Activated naive CD8-positive, alpha-beta T cell (primary cell): ENCODE data around the gene MAP2K2.
"Not testable (repeated sequence)": the region's sequence is repeated elsewhere in the genome, so short reads cannot be mapped to it uniquely, and the experiment has no call there.

Experiments
- H3K27ac Mint-ChIP-seq: one replicate; pipeline ENCODE4 v1.8.0; 2021; ENCODE audit warnings: mixed read lengths
- H3K27me3 Mint-ChIP-seq: one replicate; pipeline ENCODE4 v1.8.0; 2021; ENCODE audit warnings: mixed read lengths
- H3K36me3 Mint-ChIP-seq: one replicate; pipeline ENCODE4 v1.8.0; 2021; ENCODE audit warnings: mixed read lengths
- H3K4me1 Mint-ChIP-seq: one replicate; pipeline ENCODE4 v1.8.0; 2021; ENCODE audit warnings: low read depth, mixed read lengths
- H3K4me3 Mint-ChIP-seq: one replicate; pipeline ENCODE4 v1.8.0; 2021; ENCODE audit warnings: mild to moderate bottlenecking, mixed read lengths
- H3K9me3 Mint-ChIP-seq: one replicate; pipeline ENCODE4 v1.8.0; 2021; ENCODE audit warnings: low read depth, mixed read lengths

Gene MAP2K2

GRCh38 chr19:4140237-4140711 is 16.4 kb upstream of the MAP2K2 start:
- peaks cover 3% of the 10 kb centered on the region for H3K27me3 Mint-ChIP-seq
- no peak overlapping the region for H3K27ac Mint-ChIP-seq
- peaks cover 12% of the 10 kb centered on the region for H3K4me1 Mint-ChIP-seq
- no peaks in the 10 kb centered on the region for H3K9me3 Mint-ChIP-seq
- no peak overlapping the region for H3K4me3 Mint-ChIP-seq
- no peaks in the 10 kb centered on the region for H3K36me3 Mint-ChIP-seq

GRCh38 chr19:4139614-4140236 is 15.8 kb upstream of the MAP2K2 start:
- Mint-ChIP-seq H3K27me3 (peaks cover 3% of the 10 kb centered on the region), H3K4me1 (peaks cover 12% of the 10 kb centered on the region), H3K9me3 (no peaks in the 10 kb centered on the region), H3K27ac (no peak overlapping the region), H3K4me3 (no peak overlapping the region), H3K36me3 (no peaks in the 10 kb centered on the region)

- Mint-ChIP-seq H3K4me3 (no peak overlapping the region), H3K27ac (no peak overlapping the region), H3K27me3 (no peaks in the 10 kb centered on the region), H3K4me1 (peaks cover 12% of the 10 kb centered on the region), H3K36me3 (no peaks in the 10 kb centered on the region), H3K9me3 (no peaks in the 10 kb centered on the region)
These were observed 14.5 kb upstream of the MAP2K2 start for GRCh38 chr19:4138445-4138844.

- Mint-ChIP-seq H3K9me3 (no peaks in the 10 kb centered on the region), H3K27ac (no peak overlapping the region), H3K4me3 (no peak overlapping the region), H3K36me3 (no peaks in the 10 kb centered on the region), H3K27me3 (no peaks in the 10 kb centered on the region), H3K4me1 (peaks cover 12% of the 10 kb centered on the region)
These were observed 12.8 kb upstream of the MAP2K2 start for GRCh38 chr19:4136680-4137088.

GRCh38 chr19:4135386-4135785 is 11.5 kb upstream of the MAP2K2 start:
- not testable (repeated sequence) for H3K4me3 Mint-ChIP-seq, H3K9me3 Mint-ChIP-seq, H3K27me3 Mint-ChIP-seq, H3K27ac Mint-ChIP-seq, H3K36me3 Mint-ChIP-seq
- peaks cover 10% of the 10 kb centered on the region for H3K4me1 Mint-ChIP-seq

- no peaks in the 10 kb centered on the region for H3K36me3 Mint-ChIP-seq
- peaks cover under 1% of the 10 kb centered on the region for H3K4me1 Mint-ChIP-seq
- no peaks in the 10 kb centered on the region for H3K27me3 Mint-ChIP-seq
- no peak overlapping the region for H3K27ac Mint-ChIP-seq
- H3K9me3 Mint-ChIP-seq, result no peaks in the 10 kb centered on the region
- no peak overlapping the region for H3K4me3 Mint-ChIP-seq
These were observed 10.4 kb upstream of the MAP2K2 start for GRCh38 chr19:4134351-4134750.

- H3K4me1 Mint-ChIP-seq, result no peaks in the 10 kb centered on the region
- no peak overlapping the region for H3K27ac Mint-ChIP-seq
- H3K4me3 Mint-ChIP-seq, result no peak overlapping the region
- no peaks in the 10 kb centered on the region for H3K27me3 Mint-ChIP-seq
- H3K36me3 Mint-ChIP-seq, result no peaks in the 10 kb centered on the region
- H3K9me3 Mint-ChIP-seq, result no peaks in the 10 kb centered on the region
These were observed 7.0 kb upstream of the MAP2K2 start for GRCh38 chr19:4130744-4131438.

GRCh38 chr19:4129050-4129449 is 5.1 kb upstream of the MAP2K2 start:
- not testable (repeated sequence) for H3K27ac Mint-ChIP-seq, H3K27me3 Mint-ChIP-seq, H3K9me3 Mint-ChIP-seq, H3K36me3 Mint-ChIP-seq, H3K4me3 Mint-ChIP-seq, H3K4me1 Mint-ChIP-seq

GRCh38 chr19:4127322-4127721 is 3.4 kb upstream of the MAP2K2 start:
- H3K27me3 Mint-ChIP-seq, H3K4me3 Mint-ChIP-seq, H3K27ac Mint-ChIP-seq, H3K36me3 Mint-ChIP-seq, H3K9me3 Mint-ChIP-seq: not testable (repeated sequence)
- H3K4me1 Mint-ChIP-seq, result peaks cover 15% of the 10 kb centered on the region

- Mint-ChIP-seq H3K4me3 (peak overlapping the region; percentile 82), H3K4me1 (peaks cover 18% of the 10 kb centered on the region), H3K36me3 (no peaks in the 10 kb centered on the region), H3K27ac (peak overlapping the region; percentile 80), H3K27me3 (no peaks in the 10 kb centered on the region), H3K9me3 (no peaks in the 10 kb centered on the region)
These were observed 716 bp upstream of the MAP2K2 start for GRCh38 chr19:4124638-4125037.

GRCh38 chr19:4122480-4122879 is 1.4 kb downstream of the MAP2K2 start:
- H3K4me3 Mint-ChIP-seq, result peak overlapping the region; percentile 96

GRCh38 chr19:4121815-4122214 is 2.1 kb downstream of the MAP2K2 start:
- Mint-ChIP-seq H3K4me3 (no peak overlapping the region), H3K9me3 (no peaks in the 10 kb centered on the region), H3K36me3 (no peaks in the 10 kb centered on the region), H3K27ac (no peak overlapping the region), H3K27me3 (no peaks in the 10 kb centered on the region), H3K4me1 (peaks cover 25% of the 10 kb centered on the region)

More at GRCh38 chr19:4122480-4122879, 1.4 kb downstream of the MAP2K2 start:
- Mint-ChIP-seq H3K9me3 (no peaks in the 10 kb centered on the region), H3K4me1 (peaks cover 22% of the 10 kb centered on the region), H3K36me3 (no peaks in the 10 kb centered on the region), H3K27me3 (no peaks in the 10 kb centered on the region), H3K27ac (peak overlapping the region; percentile 93)

GRCh38 chr19:4121273-4121612 is 2.7 kb downstream of the MAP2K2 start:
- Mint-ChIP-seq H3K27me3 (no peaks in the 10 kb centered on the region), H3K36me3 (no peaks in the 10 kb centered on the region), H3K4me3 (no peak overlapping the region), H3K4me1 (peaks cover 27% of the 10 kb centered on the region), H3K9me3 (no peaks in the 10 kb centered on the region), H3K27ac (peak overlapping the region; percentile 28)

GRCh38 chr19:4120559-4121272 is 3.2 kb downstream of the MAP2K2 start:
- Mint-ChIP-seq H3K36me3 (no peaks in the 10 kb centered on the region), H3K4me3 (no peak overlapping the region), H3K27me3 (no peaks in the 10 kb centered on the region), H3K9me3 (no peaks in the 10 kb centered on the region), H3K27ac (peak overlapping the region; percentile 46), H3K4me1 (peaks cover 31% of the 10 kb centered on the region)

GRCh38 chr19:4119763-4120162 is 4.2 kb downstream of the MAP2K2 start:
- Mint-ChIP-seq H3K4me3 (no peak overlapping the region), H3K27me3 (no peaks in the 10 kb centered on the region), H3K9me3 (no peaks in the 10 kb centered on the region), H3K4me1 (peaks cover 36% of the 10 kb centered on the region), H3K27ac (peak overlapping the region; percentile 77), H3K36me3 (no peaks in the 10 kb centered on the region)
